Measurements from ENCODE around the gene SLC6A9.

Gene SLC6A9

DNA sequence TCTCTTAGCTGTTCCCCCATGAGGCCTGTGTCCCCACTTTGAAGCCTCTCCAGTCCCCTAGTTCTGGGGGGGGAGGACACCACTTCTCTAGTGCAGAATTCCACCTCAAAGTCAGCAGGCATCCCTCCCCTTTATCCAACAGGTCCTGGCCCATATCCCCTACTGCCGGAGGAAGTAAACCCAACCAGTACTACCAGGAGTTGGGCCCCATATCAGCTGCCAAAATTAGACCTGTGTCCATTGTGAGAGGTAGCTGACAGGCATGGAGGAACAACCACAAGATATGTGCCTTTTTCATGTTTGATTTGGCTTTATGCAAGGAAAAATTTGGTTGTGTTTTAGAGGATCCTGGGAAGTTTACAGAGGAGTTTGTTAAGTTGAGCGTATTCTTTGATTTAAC lies 22.1 kb upstream of the SLC6A9 start:
- TF ChIP-seq, protein P1, sequence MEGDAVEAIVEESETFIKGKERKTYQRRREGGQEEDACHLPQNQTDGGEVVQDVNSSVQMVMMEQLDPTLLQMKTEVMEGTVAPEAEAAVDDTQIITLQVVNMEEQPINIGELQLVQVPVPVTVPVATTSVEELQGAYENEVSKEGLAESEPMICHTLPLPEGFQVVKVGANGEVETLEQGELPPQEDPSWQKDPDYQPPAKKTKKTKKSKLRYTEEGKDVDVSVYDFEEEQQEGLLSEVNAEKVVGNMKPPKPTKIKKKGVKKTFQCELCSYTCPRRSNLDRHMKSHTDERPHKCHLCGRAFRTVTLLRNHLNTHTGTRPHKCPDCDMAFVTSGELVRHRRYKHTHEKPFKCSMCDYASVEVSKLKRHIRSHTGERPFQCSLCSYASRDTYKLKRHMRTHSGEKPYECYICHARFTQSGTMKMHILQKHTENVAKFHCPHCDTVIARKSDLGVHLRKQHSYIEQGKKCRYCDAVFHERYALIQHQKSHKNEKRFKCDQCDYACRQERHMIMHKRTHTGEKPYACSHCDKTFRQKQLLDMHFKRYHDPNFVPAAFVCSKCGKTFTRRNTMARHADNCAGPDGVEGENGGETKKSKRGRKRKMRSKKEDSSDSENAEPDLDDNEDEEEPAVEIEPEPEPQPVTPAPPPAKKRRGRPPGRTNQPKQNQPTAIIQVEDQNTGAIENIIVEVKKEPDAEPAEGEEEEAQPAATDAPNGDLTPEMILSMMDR (IDR thresholded peaks at IDR 0.05; ENCODE audit: low read depth, low read length) = no peak
- DNase-seq (ENCODE audit: low read depth, low spot score) = no peak
- in situ Hi-C loops (cut with HindIII; ENCODE audit: low sequenced_read_pairs) = no loop called here
- H3K4me3 ChIP-seq (ENCODE audit: low read depth, low read length) = no peak overlapping the region

DNA sequence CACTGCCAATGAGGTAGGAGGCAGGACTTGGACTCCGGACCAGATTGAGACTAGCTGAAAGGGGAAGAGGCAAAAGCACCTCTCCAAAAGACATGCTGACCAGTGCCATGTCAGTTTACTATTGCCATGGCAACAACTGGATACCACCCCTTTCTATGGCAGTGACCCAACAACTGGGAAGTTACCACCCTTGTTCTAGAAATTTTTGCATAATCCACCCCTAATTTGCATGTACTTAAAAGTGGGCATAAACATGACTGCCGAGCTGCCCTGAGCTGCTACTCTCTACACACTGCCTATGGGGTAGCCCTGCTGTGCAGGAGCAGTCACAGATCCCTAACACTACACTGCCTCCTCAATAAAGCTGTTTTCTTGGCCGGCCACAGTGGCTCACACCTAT lies 19.0 kb upstream of the SLC6A9 start:
- no peak overlapping the region for H3K4me3 ChIP-seq (ENCODE audit: low read depth, low read length)
- in situ Hi-C loops (cut with HindIII; ENCODE audit: low sequenced_read_pairs) = no loop called here
- TF ChIP-seq, protein P1 (IDR thresholded peaks at IDR 0.05; ENCODE audit: low read depth, low read length) = no peak
- DNase-seq (ENCODE audit: low read depth, low spot score) = no peak

DNA sequence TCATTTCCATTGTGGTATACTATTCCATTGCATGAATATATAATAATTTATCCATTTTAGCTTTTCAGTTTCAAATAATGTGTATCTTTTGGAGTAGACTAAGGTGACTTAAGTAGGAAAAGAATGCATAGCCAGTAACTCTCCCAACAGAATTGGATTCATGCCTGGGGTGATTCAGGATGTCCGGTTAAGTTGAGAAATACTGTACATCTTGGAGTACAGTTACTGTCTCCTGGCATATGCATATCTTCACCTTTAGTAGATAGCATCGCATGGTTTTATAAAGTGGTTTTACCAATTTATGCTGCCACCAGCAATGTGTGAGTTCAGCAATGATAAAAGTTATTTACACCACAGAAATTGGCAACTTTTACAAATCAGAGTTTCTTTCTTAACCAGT lies 18.6 kb upstream of the SLC6A9 start:
- TF ChIP-seq, protein P1 (IDR thresholded peaks at IDR 0.05; ENCODE audit: low read depth, low read length) = no peak
- DNase-seq (ENCODE audit: low read depth, low spot score) = peak; percentile 95
- in situ Hi-C loops (cut with HindIII; ENCODE audit: low sequenced_read_pairs) = no loop called here
- no peak overlapping the region for H3K4me3 ChIP-seq (ENCODE audit: low read depth, low read length)

DNA sequence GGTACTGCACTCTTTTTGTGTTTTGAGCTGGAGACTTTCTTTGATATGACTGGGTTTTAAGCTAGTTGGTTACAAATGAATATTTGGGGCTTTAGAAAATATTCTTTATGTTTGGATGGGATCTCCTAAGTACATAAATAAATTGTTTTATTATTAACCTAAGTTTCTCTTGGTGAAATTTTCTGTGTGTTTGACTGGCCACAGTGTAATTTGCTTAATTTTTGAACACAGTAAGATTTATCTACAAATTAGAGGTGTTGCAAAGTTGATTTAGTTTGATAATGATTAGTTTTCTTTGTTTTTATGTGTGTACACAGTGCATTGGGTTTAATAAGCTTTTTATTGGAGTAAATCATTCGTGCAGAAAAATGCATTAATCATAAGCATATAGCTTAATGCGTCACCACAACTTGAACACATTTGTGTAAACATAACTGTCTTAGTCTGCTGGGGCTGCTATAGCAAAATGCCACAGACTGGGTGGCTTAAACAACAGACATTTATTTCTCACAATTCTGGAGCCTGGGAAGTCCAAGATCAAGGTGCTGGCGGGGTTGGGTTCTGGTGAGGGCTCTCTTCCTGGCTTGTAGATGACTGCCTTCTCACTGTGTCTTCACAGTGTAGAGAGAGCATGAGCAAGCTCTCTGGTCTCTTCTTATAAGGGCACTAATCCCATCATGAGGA lies 17.4 kb upstream of the SLC6A9 start:
- peak; percentile 53 for DNase-seq (ENCODE audit: low read depth, low spot score)
- in situ Hi-C loops (cut with HindIII; ENCODE audit: low sequenced_read_pairs) = no loop called here
- peak overlapping the region; percentile 22 for H3K4me3 ChIP-seq (ENCODE audit: low read depth, low read length)
- TF ChIP-seq, protein P1 (IDR thresholded peaks at IDR 0.05; ENCODE audit: low read depth, low read length) = no peak

DNA sequence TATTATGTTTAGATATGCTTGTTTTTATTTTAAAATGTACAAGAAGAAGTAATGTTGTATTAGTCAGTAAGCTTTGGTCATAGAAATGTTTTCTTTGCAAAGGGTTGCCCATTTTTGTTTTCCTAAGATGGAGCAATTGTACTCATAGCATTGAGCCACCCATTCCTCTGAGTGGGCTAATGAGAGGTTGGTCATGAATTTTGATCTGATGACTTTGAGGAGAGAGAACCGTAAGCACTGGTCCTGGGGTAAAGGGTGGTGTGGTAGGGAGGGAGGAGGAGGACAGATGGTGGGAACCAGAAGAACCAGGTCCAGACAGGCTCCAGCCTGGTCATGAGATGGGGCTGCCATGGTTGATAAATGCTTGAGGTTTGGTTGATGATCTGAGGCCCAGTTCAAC lies 15.9 kb upstream of the SLC6A9 start:
- in situ Hi-C loops (cut with HindIII; ENCODE audit: low sequenced_read_pairs) = no loop called here
- no peak overlapping the region for H3K4me3 ChIP-seq (ENCODE audit: low read depth, low read length)
- TF ChIP-seq, protein P1 (IDR thresholded peaks at IDR 0.05; ENCODE audit: low read depth, low read length) = no peak
- no peak for DNase-seq (ENCODE audit: low read depth, low spot score)

DNA sequence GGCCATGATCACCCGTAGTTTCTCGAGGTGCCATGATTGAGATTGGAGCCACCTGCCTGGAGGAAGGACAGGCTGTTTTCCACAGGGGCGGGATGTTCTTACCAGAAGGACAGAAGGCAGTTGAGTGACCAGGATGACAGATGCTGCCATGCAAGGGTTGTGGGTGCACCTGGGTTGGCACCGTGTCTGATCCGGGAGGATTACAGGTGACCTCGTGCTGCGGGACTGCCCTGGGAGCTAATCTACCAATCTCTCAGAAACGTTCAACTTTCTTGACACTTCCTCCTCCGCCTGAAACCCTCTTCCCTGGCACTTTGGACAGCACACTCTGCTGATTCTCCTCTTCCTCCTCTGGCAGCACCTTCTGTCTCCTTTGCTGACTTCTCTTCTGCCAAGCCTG lies 13.8 kb upstream of the SLC6A9 start:
- no peak overlapping the region for H3K4me3 ChIP-seq (ENCODE audit: low read depth, low read length)
- DNase-seq (ENCODE audit: low read depth, low spot score) = no peak
- TF ChIP-seq, protein P1 (IDR thresholded peaks at IDR 0.05; ENCODE audit: low read depth, low read length) = no peak
- in situ Hi-C loops (cut with HindIII; ENCODE audit: low sequenced_read_pairs) = no loop called here

Measured in astrocyte of the spinal cord (primary cell).